ENCODE data around the gene PIP5K1B. TPM values are rescaled to one million over a fixed set of nuclear protein-coding genes. Genes with fewer than 3 reads are reported as not detected.

Gene PIP5K1B
- total RNA-seq, 2 experiments from 2014 or later, result 1.5 to 2.3 TPM

DNA sequence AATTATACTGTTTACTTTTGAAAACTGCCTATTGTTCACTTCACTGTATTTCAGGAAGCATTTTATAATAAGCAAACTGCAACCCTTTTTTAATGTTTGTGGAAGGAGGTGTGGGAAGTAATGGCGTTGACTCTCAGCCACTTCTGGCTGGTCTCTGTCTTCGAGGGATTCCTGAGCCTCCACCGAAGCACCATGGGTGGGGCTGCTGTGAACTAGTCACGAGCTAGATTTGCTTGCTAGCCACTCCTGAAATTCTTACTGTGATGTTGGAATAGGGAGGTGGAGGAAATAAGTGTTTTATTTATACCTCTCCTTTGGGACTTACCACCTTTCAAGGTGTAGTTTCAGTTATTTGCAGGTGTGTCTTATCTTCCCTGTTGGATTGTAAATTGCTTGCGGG, 26.8 kb downstream of the PIP5K1B start:
- no peak for DNase-seq
- Mint-ChIP-seq H3K27ac (no peak overlapping the region), H3K4me3 (no peak overlapping the region), H3K36me3 (ENCODE audit: low read depth) (no peaks in the 10 kb centered on the region), H3K9me3 (no peaks in the 10 kb centered on the region), H3K4me1 (no peaks in the 10 kb centered on the region), H3K27me3 (peaks cover 34% of the 10 kb centered on the region)
- ChIA-PET POLR2A (no interaction called here), CTCF (no interaction called here)

DNA sequence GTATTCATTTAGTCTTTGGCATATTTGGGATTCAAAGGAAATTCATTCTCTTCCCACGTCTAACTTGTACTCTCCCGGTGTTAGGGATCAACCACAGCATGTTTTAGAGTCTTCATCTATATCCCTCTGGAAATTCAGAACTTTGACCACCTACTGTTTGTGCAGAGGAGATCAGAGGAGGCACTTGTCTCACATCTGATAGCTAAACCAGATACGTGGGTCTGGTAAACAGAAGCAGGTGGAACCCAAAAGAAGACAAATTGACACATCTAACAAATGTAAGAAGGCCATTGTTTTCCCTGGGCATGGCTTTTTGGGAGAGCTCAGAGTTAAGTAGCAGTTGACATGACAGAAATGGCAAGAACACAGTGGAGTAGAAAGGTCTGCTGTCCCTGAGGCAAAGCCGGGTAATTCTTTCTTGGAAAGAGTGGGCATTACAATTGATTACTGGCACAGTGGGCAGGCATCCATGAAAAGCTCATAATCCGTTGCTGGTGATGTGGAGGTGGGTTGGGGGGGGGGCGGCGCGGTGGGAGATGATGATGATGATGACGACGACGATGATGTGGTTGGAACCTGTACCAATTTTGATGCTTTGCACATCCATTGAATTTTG, 27.5 kb downstream of the PIP5K1B start:
- CTCF ChIA-PET, result no interaction called here

DNA sequence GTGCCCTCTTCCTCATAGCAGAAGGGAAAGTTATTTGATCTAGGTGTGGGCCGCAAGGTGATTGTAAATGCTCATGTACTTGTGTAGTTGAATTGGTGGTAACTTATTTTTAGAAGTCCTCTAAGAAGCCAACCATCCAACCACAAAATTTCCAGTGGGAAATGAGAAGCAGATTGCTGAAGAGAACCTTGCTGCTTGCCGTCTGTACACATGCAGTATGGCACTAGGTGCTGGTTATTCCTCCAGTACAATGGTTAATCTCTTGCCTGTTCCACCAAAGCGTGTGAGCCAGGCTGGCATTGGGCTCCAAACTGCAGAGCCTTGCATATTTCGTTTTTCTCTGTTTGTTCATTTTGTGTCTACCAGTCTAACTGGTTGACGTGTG, 28.0 kb downstream of the PIP5K1B start:
- Mint-ChIP-seq H3K27me3 (peaks cover 34% of the 10 kb centered on the region), H3K27ac (no peak overlapping the region)
- POLR2A ChIA-PET, result no interaction called here

More for the DNA sequence above, 27.5 kb downstream of the PIP5K1B start:
- Mint-ChIP-seq H3K27me3 (peaks cover 38% of the 10 kb centered on the region), H3K4me3 (no peak overlapping the region), H3K9me3 (no peaks in the 10 kb centered on the region), H3K36me3 (ENCODE audit: low read depth) (no peaks in the 10 kb centered on the region), H3K27ac (no peak overlapping the region), H3K4me1 (no peaks in the 10 kb centered on the region)
- no peak for DNase-seq
- POLR2A ChIA-PET, result no interaction called here

DNA sequence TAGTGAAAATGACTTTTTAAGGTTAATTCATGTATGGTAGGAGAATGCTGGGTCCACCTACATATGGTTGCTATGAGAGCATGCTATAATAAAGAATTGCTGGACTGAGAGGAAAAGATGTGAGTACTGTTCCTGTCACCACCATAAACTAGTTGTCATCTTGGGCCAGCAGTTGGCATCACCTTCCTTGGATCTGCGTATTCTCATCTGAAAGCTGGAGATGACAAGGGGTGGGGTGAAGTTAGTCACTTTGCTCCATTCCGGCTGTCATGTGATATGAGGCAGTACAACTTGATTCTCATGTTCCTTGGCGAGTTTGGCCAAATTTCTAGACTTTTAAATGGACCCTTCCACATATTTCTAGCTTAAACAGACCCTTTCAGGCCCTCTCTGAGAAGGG, 33.3 kb downstream of the PIP5K1B start:
- ChIA-PET CTCF (no interaction called here), POLR2A (no interaction called here)
- Mint-ChIP-seq H3K27ac (no peak overlapping the region), H3K27me3 (peaks cover 24% of the 10 kb centered on the region), H3K36me3 (ENCODE audit: low read depth) (no peaks in the 10 kb centered on the region), H3K4me3 (no peak overlapping the region), H3K9me3 (no peaks in the 10 kb centered on the region), H3K4me1 (no peaks in the 10 kb centered on the region)
- DNase-seq, result no peak

More for the DNA sequence above, 28.0 kb downstream of the PIP5K1B start:
- Mint-ChIP-seq H3K9me3 (no peaks in the 10 kb centered on the region), H3K4me1 (no peaks in the 10 kb centered on the region), H3K36me3 (ENCODE audit: low read depth) (no peaks in the 10 kb centered on the region), H3K4me3 (no peak overlapping the region)
- CTCF ChIA-PET, result no interaction called here
- DNase-seq, result no peak

DNA sequence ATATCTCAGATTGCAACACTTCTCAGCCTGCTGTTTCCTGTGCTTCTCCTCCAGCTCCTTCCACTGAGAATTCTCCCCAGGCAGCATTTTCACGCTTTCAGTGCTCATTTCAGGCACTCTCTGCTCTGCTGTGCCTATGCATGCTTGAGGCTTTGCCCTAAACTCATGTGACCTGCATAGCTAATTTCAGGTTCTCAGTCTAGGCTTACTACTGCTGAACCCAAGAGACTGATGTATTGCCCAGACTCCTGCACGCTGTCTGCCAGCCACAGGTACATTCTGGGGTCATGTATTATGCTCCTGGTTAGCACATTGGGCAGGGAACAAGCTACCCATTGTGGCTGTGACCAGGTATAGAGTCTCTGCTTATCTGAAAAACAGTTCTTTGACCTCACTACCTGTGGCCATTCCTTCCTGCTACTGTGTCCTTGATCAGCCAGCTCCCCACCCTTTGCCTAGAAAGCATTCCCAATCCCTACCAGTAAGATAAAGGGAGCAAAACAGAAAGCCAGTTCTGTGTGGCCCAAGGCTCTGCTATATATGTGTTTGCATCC, 34.7 kb downstream of the PIP5K1B start:
- no peak for DNase-seq
- H3K36me3 Mint-ChIP-seq (ENCODE audit: low read depth), result no peaks in the 10 kb centered on the region
- CTCF ChIA-PET, result no interaction called here
- H3K9me3 Mint-ChIP-seq, result no peaks in the 10 kb centered on the region
- H3K27me3 Mint-ChIP-seq, result peaks cover 21% of the 10 kb centered on the region
- H3K4me1 Mint-ChIP-seq, result no peaks in the 10 kb centered on the region
- no peak overlapping the region for H3K27ac Mint-ChIP-seq
- POLR2A ChIA-PET, result interaction anchor here (1.7 kb wide), 1 partner anchor 40 kb away, joined by 4 read pairs; a partner anchor contains a TSS
- H3K4me3 Mint-ChIP-seq, result no peak overlapping the region

DNA sequence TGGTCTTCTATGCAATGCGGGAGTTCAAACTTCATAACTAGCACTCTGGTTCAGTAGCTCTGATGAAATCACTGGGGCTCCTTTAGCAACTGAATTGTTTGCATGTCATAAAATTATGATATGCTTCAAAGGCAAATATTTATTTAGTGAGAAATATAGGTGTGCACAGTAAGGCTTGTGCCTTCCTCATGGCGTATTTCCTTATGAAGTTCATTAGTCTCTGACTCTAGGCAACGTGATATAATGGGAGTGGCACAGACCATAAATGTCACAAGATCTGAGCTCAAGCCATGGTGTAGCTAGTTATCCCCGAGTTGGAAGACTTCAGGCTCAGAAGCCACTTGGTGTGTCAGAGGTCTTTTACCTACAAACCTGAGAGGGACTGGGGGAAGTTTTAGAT, 35.5 kb downstream of the PIP5K1B start:
- DNase-seq, result no peak

DNA sequence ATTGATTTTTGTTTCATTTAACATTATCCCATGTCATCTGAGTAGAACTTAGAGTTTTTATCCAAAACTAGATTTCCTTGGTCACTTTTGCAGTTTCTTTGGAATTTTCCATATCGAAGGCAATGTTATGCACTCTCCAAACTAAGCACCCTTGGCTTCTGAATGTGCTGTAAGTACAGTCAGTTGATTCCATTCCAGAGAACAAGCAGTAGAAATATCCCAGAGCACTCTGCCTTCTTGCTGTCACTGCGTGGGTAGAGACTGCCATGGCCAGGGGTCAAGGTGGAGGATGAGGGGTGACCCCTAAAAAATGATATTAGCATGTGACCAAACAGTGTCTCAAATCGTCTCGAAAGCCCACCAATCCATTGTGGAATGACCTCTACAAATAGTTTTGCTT, 36.2 kb downstream of the PIP5K1B start:
- CTCF ChIA-PET, result no interaction called here
- H3K4me1 Mint-ChIP-seq, result no peaks in the 10 kb centered on the region
- no peak overlapping the region for H3K27ac Mint-ChIP-seq
- H3K4me3 Mint-ChIP-seq, result no peak overlapping the region
- H3K27me3 Mint-ChIP-seq, result peaks cover 16% of the 10 kb centered on the region
- DNase-seq, result no peak
- no peaks in the 10 kb centered on the region for H3K9me3 Mint-ChIP-seq
- H3K36me3 Mint-ChIP-seq (ENCODE audit: low read depth), result no peaks in the 10 kb centered on the region
- POLR2A ChIA-PET, result interaction anchor here (1.7 kb wide), 1 partner anchor 38 kb away, joined by 4 read pairs; a partner anchor contains a TSS

More for the DNA sequence above, 35.5 kb downstream of the PIP5K1B start:
- Mint-ChIP-seq H3K27me3 (peaks cover 20% of the 10 kb centered on the region), H3K27ac (no peak overlapping the region), H3K4me3 (no peak overlapping the region), H3K9me3 (no peaks in the 10 kb centered on the region), H3K4me1 (no peaks in the 10 kb centered on the region), H3K36me3 (ENCODE audit: low read depth) (no peaks in the 10 kb centered on the region)
- ChIA-PET POLR2A (interaction anchor here (1.7 kb wide), 1 partner anchor 39 kb away, joined by 4 read pairs; a partner anchor contains a TSS), CTCF (interaction anchor here (0.7 kb wide), 1 partner anchor 418 kb away, joined by 3 read pairs; no protein-coding TSS in a partner anchor)

DNA sequence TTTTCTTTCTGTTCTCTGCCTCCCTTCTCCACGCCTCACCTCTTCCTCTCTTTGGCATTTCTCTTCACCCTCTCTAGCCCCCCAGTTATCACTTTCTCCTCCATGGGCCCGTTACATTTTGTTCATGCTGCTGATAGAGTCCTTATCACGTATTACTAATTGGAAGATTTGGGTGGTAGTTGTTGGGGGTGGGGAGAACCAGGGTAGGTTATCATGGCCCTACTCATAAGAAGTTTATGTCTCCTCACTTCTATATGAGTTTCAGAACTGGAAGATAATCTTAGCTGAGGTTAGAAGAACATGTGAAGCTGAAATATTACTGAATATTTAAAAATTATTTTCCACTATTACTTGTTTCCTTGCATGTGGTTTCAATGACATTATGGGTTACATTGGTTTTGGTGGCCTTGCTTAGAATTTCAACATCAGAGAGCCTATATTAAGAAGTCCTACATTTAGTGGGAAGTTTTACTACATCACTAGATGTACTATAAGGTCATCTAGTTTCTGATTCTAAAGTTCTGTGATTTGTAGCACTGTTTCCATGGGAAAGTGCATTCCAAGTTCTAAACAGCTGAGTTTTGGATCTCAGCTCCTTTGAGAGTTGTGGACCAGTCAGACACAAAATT, 36.8 kb downstream of the PIP5K1B start:
- peaks cover 12% of the 10 kb centered on the region for H3K27me3 Mint-ChIP-seq
- ChIA-PET CTCF (no interaction called here), POLR2A (no interaction called here)
- no peak for DNase-seq
- no peaks in the 10 kb centered on the region for H3K36me3 Mint-ChIP-seq (ENCODE audit: low read depth)
- no peak overlapping the region for H3K27ac Mint-ChIP-seq
- H3K9me3 Mint-ChIP-seq, result no peaks in the 10 kb centered on the region
- H3K4me3 Mint-ChIP-seq, result no peak overlapping the region
- H3K4me1 Mint-ChIP-seq, result no peaks in the 10 kb centered on the region

DNA sequence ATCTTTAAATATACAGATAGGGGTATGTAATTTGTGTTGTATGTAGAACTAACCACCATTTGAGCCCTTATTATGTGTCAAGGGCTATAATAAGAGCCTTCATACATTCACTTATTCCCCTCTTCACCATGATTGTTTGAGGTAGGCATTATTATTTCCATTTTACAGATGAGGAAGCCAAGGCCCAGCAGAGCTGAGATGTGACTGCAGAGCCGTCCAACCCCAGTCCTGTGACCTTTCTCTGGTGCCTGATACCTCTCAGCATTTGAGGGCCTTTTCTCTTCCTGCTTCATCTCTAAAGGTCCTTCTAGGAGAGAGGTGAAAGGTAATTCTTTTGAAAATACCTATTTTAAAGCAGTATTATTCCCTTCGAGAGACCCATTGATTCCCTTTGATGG, 37.3 kb downstream of the PIP5K1B start:
- no peak overlapping the region for H3K4me3 Mint-ChIP-seq
- POLR2A ChIA-PET, result no interaction called here

DNA sequence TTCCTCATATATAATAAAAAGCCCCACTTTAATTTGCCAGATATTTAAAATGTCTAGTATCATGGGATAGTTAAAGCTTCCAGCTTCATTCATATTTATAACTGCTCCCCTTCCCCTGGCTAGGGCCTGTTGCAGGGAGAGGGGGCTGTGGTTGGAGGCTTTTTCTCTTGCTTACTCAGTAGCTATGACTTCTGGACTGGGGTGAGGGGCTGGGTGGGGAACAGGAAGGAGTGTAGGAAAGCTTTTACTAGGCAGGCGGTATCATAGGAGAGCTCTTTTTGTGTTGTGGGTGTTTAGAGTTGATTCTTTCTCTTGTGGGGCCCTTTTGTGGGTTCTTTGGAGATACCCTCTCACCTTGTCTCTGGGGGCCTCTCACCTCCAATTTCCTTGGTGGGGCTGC, 39.4 kb downstream of the PIP5K1B start:
- H3K27ac Mint-ChIP-seq, result no peak overlapping the region
- POLR2A ChIA-PET, result no interaction called here
- CTCF ChIA-PET, result no interaction called here
- no peak overlapping the region for H3K4me3 Mint-ChIP-seq
- no peaks in the 10 kb centered on the region for H3K9me3 Mint-ChIP-seq
- peaks cover 5% of the 10 kb centered on the region for H3K27me3 Mint-ChIP-seq
- DNase-seq, result no peak
- H3K36me3 Mint-ChIP-seq (ENCODE audit: low read depth), result no peaks in the 10 kb centered on the region
- no peaks in the 10 kb centered on the region for H3K4me1 Mint-ChIP-seq

More for the DNA sequence above, 37.3 kb downstream of the PIP5K1B start:
- Mint-ChIP-seq H3K36me3 (ENCODE audit: low read depth) (no peaks in the 10 kb centered on the region), H3K9me3 (no peaks in the 10 kb centered on the region), H3K27ac (no peak overlapping the region), H3K4me1 (no peaks in the 10 kb centered on the region), H3K27me3 (peaks cover 9% of the 10 kb centered on the region)
- CTCF ChIA-PET, result no interaction called here
- no peak for DNase-seq

DNA sequence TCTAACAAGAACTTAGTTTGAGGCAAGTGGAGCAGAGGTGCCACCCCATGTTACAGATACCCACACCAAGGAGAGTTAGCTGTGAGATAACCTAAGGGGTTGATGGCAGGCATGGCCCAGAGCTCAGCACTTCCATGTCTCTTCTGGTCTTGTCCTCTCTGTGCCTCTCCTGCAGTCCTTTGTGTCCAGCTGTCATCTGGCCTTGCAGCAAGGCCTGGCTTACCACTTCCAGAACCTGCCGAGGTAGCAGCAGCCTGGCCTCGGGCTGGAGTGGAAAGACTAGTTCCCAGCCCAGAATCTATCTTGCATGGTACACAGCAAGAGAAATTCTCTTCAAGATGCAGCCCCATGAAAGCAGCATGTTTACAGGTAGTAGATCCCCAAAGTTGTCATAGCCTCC, 41.5 kb downstream of the PIP5K1B start:
- H3K27ac Mint-ChIP-seq, result no peak overlapping the region

DNA sequence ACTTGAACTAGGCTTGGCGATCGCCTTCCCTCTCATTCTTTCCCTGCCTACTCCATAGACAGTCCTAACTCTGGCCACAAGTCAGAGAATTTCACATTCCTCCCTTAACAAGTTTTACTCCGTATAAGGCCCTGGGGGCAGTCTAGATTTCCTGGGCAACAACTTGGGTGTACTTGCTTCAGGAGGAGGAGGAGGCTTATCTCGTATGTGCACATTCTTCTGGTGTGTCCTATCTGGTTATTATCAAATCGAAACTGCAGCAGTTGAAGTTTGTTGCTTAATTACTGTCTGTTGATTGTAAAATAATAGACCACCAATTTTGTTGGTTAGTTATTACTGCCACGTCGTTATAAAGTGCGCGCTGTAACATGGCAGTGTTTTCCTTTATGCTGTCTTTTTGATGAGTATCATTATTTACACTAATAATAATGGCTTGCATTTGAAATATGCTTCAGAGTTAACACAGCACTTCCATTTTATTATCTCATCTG, 42.0 kb downstream of the PIP5K1B start:
- ChIA-PET POLR2A (no interaction called here), CTCF (no interaction called here)
- no peak overlapping the region for H3K4me3 Mint-ChIP-seq
- no peaks in the 10 kb centered on the region for H3K4me1 Mint-ChIP-seq
- H3K36me3 Mint-ChIP-seq (ENCODE audit: low read depth), result no peaks in the 10 kb centered on the region
- H3K9me3 Mint-ChIP-seq, result no peaks in the 10 kb centered on the region
- no peak overlapping the region for H3K27ac Mint-ChIP-seq
- DNase-seq, result no peak
- peaks cover 5% of the 10 kb centered on the region for H3K27me3 Mint-ChIP-seq

More for the DNA sequence above, 41.5 kb downstream of the PIP5K1B start:
- no peaks in the 10 kb centered on the region for H3K36me3 Mint-ChIP-seq (ENCODE audit: low read depth)
- peaks cover 3% of the 10 kb centered on the region for H3K27me3 Mint-ChIP-seq
- POLR2A ChIA-PET, result no interaction called here
- H3K4me1 Mint-ChIP-seq, result no peaks in the 10 kb centered on the region
- no peak for DNase-seq
- CTCF ChIA-PET, result no interaction called here
- no peaks in the 10 kb centered on the region for H3K9me3 Mint-ChIP-seq
- H3K4me3 Mint-ChIP-seq, result no peak overlapping the region

DNA sequence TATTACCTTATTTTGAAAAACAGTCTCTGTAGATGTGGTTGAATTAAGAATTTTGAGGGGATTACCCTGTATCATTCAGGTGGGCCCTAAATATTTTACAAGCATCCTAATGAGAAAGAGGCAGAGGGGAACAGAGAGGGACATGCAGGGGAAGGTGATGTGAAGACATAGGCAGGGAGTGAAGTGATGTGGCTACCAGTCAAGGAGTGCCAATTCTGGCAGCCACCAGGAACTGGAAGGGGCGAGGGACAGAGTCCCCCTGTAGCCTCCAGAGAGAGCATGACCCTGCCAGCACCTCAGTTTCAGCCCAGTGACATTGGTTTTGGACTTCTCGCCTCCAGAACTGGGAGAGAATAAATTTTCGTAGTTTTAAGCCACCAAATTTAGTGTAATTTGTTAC, 44.1 kb downstream of the PIP5K1B start:
- H3K27me3 Mint-ChIP-seq, result peaks cover 11% of the 10 kb centered on the region
- no peak overlapping the region for H3K27ac Mint-ChIP-seq
- no peaks in the 10 kb centered on the region for H3K9me3 Mint-ChIP-seq
- DNase-seq, result no peak
- POLR2A ChIA-PET, result no interaction called here
- no peak overlapping the region for H3K4me3 Mint-ChIP-seq
- no peaks in the 10 kb centered on the region for H3K4me1 Mint-ChIP-seq
- no peaks in the 10 kb centered on the region for H3K36me3 Mint-ChIP-seq (ENCODE audit: low read depth)
- CTCF ChIA-PET, result no interaction called here

Data from activated CD4-positive, alpha-beta memory T cell treated with anti-CD3 and anti-CD28 coated beads, Interleukin-2, amount 10 ng/mL, durations not matched to agents 7 days and 5 days (primary cell).